ENCODE measurements around the gene GP5.
A peak's percentile ranks its signal among the peaks of the same experiment; 100 is the strongest.

Gene GP5

DNA sequence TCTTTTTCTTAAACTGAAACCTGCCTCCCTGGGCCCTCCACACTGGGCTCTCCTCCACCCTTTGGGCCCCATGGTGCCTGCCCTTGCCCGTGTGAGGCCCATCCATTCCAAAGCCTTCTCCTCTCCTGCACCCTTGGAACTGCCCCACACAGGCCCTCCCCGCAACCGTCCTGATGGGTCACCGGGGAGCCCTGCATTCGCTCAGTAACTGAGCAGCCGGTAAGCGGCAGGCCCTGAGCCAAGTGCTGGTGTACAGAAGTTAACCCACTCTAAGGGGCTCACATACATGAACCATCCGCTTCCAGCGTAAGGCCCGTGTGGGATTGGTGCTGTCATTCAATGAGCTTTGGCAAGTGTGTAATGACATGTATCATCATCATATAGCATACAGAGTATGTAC lies 24.1 kb downstream of the GP5 start:
- DNase-seq = no peak

DNA sequence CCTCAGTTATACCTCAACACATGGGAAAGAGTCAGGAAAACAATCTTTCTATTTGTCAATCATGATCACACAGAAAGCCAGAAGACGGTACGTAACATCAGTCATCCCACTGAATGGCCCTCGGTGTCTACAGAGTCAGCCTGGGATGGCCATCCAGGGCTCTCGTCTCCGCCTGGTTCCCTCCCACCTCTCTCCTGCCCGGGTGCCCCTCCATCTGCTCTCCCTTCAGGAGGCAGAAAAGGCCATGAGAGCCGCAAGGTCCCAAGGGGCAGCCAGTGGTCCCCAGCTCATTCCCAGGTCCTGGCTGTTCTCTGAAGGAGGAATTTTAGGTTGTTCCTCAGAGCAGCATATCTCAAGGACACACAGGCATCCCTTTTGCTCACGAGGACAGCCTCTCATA lies 25.2 kb downstream of the GP5 start:
- no peak for DNase-seq

DNA sequence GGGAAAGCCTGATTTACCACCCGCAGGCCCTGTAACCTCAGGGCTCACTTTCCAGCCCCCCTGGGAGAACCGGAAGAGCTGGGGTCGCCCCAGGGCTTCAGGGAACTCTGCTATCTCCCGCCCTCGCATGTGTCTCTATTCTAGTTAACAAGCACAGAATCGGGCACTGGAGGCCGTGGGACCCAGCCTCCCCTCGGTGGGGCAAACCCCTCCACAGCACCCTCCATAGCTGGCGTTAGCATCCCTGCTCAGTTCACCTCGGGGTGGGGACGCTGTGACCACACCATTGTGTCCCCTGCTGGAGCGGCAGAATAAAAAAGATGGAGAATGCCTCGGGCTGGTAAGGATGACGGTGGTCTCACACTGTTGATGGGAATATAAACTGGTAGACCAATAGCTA lies 26.0 kb downstream of the GP5 start:
- no peak for DNase-seq

DNA sequence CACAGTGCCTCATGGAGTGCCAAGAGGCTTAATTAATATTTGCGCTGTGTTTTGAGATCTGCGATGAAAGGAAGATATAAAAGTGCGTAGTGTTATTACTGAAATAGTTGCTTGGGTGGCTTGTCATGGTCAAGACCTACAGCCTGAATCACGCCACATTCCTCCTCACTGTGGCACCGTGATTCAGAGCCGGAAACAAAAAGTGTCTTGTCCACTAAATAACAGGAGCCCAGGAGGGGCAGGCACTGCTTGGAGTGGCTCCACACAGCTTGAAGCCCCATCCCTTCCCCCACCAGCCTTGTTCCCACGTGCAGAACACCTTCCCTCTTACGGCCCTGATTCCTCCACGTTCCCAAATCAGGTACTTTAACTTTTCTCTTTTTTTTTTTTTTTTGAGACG lies 28.3 kb downstream of the GP5 start:
- DNase-seq = no peak

DNA sequence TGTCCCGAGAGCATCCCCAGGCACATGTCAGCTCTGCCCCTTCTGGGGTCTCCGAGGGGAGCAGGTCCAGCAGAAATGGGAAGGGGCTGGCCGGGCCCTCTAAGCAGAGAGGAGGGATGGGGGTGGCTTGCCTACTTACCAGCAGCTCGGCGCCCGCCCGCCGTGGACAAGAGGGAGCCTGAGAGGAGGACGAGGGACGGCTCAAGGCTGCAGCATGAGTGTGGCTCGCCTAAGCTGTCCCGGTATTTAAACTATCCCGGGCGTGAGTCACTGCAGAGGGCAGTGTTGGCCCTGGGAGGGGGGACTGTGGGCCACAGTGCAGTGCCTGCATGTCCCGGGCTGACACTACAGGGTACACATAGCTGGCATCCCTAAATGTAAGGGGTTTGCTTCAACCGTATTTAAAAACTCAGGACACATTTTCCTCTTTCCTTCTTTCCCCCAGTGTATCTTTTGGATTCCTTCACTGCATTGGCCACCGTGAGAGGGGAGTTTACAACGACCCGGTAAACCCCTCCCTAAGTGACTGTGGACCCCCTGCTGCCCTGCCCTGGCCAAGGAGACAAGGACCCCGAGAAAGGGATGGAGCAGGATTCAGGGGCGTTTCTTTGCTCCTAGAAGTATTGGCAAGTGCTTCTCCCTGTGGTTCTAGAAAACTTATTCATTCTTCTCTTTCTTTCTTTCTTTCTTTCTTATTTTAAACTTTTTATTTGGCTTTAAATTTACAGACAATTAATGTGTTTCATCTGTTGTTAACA lies 29.4 kb downstream of the GP5 start, which contains the start of gene LRRC15:
Gene LRRC15, minus strand, starts transcription at position 222 of the 758 bp plus-strand sequence. CDS start 8,700 bp downstream, outside the sequence.
- no peak for DNase-seq

DNA sequence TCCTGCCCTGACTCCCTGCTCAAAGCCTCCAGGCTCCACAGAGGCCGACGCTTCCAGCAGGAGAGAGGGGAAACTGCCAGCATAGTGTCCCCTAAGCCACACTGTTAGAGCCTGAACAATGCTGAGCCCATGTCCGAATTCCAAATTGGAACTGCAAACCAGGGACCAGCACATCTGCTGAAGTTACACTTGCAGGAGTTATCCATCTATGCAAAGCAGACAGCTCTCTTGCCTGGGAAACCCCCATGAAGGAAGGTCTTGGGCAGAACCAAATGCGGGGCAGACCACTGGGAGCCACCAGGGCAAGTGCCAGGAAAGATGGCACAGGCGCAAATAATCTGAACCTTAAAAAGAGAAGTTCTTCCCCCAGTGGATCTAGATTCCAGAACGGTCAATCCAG lies 30.1 kb downstream of the GP5 start:
- no peak for DNase-seq

DNA sequence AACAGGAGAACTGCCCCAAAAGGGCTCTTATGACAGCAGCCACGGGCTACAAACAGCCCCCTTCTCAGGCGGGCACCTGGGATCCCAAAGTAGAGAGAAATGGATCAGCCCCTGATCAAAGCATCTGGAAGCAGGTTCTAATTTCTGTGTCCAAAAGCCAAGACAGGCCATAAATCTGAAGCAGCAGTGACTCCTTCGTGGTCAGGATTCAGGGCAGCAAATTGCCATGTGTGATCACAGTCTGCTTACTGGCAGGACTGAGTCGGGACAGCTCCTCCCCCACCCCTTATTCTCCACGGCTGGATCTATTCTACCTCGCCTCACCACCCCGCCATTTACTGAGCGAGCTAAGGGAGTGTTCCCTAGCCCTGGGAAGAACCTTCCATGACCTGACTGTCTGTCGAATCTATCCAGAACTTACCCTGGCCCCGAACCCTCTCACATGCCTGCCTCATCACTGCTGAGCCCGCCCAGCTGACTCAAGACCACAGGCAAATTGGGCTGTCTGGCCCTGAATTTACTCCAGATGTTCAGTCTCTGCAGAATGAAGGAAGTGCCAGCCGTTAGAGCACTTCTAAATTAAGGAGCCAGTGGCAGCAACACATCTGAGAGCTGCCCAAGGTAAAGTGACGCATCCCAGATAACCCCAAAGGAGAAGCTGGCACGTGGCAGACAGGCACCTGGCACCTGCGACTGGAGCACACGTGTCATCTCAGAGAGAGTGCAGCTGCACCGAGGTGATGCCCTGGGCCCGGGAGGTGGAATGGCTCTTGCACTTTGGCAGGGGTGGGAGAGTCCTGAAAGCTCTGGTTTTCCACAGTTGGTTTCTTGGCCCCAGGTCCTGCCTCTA lies 30.8 kb downstream of the GP5 start:
- DNase-seq = no peak

DNA sequence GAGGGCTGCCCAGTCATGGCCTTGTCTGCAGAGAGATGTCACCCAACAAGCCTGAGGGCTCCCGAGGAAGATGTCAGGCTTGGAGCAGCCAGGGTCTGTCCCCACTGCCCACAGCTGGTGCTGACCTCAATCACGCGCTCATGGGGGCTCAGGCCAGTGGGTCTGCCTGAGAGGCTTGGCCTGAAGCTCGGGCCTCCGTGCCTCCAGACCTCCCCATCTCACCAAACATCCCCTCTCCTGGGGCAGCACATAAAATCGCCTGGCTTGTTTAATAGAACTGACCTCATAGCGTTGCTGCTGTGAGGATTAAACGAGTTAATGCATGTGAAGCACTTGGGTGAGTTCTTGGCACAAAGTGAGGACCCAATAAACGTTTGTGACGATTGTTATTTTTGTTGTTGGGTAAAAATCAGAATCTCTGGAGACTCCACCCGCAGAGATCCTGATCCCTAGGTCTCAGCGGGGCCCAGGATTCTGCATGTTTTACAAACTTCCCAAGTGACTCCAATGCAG lies 33.0 kb downstream of the GP5 start:
- DNase-seq = no peak

DNA sequence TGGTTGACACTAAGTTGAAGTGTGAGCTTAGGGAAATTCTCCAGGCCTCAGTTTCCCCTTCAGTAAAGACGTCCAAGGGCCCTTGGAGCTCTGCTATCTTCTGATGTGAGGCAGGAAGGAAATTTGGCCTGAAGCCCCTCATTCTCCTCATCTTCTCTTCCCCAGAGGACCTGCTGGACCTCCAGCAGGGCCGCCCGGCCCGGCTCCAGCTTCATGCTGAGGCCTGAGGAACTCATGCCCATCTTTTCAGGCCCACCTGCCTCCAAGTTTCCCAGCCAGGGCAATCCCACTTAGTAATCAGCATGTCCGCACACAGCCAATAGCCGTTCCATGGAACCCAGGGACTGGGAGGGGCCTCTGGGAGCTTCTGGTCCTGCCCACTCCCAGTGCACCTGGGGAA lies 33.5 kb downstream of the GP5 start:
- DNase-seq = peak in 1 of 2 experiments; percentile 61

DNA sequence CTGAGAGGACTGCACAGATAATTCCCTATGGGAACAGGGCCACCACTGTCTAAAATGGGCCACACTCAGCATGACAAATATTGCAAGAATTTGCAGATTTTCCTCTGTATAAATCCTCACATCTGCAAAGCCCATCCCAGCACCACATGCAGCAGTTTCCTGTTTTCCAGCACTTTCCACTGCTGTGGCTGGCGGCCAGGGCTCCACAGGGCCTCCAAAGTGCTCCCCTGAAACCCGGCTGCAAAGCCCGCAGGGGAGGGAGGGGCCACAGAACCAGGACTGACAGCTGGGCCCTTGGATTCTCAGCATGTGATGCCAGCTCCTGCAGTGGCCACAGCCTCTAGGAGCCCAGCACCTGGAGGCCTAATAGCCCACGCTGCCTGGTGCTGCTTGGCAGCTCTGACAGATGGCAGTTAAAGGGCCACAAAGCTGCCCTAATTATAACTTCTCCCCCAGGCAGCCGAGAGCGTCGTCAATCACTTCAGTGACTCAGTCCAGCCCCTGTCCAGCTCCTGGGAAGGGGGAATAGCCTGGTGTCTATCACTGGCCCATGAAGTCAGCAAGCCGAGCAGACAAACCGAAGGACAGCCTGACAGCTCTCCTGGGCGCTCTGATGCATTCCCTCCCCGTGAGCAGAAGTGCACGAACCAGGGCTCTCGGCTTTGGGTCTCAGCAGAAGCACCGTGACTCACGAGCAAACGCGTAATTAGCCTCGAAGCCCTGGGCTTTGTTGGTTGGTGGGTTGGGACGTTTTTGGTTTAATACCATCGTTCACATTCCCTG lies 34.2 kb downstream of the GP5 start:
- peak; percentile 50 to 85 for DNase-seq

DNA sequence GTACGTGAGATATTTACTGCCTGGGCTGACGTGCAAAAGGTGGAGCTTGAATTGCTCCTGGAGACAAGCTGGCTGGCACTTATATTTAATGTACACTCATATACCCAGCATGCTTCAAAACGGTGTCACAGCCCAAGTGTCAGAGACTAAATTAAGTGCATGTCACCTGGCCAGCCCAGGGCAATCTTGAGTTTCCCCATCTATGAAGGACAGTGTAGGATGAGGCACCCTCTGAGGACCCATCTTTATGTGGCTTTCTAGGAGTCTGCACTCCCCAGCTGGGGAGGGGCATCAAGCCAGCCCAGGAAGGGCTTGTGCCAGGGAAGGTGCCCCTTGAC lies 34.8 kb downstream of the GP5 start:
- no peak for DNase-seq

DNA sequence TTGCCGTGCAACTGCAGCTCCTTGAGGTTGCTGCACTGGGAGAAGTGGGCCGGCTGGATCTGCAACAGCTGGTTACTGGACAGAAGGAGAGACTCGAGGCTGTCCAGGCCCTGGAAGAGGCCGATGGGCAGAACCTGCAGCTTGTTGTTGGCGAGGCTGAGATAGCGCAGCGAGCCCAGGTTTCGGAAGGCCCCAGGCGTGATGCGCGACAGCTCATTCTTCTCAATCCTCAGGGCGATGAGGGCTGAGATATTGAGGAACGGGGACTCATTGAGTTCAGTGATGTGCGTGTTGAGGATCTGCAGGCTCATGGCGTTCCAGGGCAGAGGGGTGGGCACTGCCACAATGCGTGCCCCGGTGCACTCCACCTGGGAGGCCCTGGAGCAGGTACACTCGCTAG lies 38.5 kb downstream of the GP5 start:
- no peak for DNase-seq

DNA sequence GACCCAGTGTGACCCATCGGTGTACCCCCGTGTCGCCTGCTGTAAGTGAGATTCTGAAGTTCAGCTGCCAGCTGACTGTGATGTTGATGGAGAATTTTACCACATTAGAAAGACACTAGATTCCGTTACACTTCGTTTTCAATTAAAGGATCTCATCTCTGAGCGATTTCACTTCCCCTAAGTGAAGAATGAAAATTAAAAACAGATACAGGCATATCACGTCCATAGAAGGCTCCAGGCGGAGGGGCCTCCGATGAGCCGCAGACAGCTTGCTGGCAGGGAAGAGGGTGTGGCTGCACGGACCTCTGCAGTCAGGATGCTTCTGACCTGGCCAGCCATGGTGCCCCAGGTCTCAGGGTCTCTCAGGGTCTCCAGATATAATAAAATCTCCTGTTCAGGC lies 41.4 kb downstream of the GP5 start:
- no peak for DNase-seq

DNA sequence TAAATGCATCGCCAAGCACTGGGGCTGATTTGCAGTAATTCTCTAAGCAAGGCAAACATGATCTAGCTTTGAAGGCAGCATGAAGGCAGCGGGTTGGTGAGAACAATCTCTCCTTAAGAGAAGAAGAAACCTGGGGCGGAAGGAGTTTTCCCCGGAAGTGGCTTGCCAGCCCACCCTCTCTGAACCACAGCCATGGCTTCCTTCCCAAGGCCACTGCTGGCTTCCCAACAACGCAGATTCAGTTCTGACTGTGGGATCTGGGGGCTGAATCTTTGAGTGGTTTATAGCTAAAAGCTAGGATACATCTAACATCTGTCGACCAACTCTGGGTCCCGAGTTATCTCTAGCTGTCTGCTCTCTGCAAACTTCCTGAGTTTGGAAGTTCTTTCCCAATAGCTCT lies 43.7 kb downstream of the GP5 start:
- no peak for DNase-seq

DNA sequence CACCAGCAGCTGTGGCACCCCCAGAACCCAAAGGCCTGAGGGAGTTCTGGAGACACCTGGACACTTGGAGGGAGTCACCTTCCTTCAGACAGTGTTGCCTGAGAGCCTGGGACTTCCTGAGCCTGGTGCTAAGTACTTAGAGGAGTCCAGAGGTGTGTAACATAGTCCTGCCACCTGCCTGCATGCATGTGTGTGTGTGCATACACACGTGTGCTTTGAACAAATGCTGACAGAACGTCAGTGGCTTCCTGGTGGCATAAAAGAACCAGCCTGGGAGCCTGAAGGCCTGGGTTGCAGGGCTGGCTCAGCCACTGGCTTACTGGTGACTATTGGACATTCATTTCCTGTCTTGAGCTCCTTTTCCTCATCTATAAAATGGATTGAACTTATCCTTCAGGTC lies 44.8 kb downstream of the GP5 start:
- no peak for DNase-seq

DNA sequence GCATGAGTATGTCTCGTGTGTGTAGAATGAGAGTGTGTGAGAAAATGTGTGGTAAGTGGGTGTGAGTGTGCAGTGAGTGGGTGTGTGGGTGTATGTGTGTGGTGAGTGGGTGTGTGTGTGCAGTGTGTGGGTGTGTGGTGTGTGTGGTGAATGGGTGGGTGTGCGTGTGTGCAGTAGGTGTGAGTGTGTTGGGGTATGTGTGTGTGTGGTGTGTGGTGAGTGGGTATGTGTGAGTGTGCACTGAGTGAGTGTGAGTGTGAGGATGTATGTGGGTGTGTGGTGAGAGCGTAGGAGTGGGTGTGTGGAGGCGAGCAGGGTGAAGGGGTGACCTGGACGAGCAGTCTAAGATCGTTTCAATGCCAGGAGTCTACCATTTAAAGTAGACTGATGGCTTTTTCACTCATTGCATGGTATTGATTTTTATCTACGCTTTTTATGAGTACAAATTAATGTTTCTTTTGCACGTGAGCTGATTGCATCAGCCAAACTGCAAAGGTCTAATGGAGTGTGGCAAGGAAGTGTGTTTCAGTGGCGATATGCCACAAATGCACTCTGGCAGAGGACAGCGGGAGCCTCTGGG lies 46.3 kb downstream of the GP5 start:
- no peak for DNase-seq

DNA sequence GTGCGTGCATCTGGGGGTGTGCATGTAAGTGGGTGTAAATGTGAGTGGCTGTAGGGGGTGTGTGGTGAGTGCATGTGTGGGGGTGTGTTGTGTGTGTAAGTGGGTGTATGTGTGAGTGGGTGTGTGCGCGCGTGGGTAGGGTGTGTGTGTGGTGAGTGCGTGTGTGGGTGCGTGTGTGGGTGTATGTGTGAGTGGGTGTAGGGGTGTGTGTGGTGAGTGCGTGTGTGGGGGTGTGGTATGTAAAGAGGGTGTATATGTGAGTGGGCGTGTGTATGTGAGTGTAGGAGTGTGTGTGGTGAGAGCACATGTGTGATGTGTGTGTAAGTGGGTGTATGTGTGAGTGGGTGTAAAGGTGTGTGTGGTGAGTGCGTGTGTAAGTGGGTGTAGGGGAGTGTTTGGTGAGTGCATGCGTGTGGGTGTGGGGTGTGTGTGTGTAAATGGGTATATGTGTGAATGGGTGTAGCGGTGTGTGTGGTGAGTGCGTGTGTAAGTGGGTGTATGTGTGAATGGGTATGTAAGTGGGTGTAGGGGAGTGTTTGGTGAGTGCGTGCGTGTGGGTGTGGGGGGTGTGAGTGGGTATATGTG lies 47.0 kb downstream of the GP5 start:
- DNase-seq = no peak

DNA sequence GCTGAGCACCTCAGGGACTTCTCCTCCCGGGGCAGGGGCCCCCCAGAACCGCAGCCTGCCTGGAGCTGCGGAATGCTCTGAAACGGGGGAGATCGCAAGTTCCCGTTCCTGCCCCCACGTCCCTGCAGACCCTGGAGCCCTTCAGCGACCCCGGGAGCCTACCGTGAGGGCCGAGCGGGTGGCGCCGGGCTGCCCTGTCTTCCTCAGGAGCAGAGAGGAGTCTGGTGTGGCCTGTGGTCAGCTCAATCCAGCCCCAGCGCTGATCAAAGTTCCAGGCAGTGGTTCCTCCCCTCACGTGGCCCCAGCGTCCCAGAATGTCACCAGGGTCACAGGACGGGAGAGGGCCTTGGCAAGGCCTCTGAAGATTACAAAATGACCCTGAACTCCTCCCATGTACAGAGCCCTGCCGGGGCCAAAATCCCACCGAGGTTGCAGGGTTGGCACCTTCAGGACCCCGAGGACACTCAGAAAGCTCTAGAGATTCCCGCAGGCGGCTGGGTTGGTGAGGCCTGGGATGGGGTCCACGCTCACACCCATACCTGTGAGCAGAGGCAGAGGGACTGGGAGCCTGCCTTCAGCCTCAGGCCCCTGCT lies 47.9 kb downstream of the GP5 start, which contains the start of gene CPN2:
Gene CPN2, minus strand, starts transcription at position 249 of the 593 bp plus-strand sequence. CDS start 8,626 bp downstream, outside the sequence.
- no peak for DNase-seq

DNA sequence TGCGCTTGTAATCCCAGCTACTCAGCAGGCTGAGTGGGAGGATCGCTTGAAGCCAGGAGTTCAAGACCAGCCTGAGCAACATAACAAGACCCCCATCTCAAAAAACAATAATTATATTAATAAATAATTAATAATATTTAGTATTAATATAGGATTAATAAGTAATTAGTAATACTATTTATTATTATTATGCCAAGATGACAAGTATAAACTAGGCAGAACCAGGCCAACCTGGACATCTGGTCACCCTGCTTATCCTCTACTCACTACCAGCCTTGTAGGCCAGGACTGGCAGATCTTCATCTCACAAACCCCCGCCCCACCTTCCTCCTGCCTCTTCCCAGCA lies 48.4 kb downstream of the GP5 start:
- DNase-seq = no peak

DNA sequence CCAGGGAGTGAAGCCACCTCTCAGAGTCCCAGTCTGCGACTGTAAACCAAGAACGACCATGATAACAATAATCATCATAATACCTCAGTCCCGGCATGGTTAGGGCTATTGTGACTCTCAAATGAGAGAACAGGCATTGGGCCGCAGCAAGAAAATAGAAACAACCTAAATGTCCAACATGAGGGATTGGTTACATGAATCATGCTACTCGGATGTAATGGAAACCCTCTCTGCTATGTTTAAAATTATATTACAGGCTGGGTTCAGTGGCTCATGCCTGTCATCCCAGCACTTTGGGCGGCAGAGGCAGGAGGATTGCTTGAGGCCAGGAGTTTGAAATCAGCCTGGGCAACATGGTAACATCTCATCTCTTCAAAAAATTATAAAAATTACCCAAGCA lies 50.7 kb downstream of the GP5 start:
- DNase-seq = no peak

DNA sequence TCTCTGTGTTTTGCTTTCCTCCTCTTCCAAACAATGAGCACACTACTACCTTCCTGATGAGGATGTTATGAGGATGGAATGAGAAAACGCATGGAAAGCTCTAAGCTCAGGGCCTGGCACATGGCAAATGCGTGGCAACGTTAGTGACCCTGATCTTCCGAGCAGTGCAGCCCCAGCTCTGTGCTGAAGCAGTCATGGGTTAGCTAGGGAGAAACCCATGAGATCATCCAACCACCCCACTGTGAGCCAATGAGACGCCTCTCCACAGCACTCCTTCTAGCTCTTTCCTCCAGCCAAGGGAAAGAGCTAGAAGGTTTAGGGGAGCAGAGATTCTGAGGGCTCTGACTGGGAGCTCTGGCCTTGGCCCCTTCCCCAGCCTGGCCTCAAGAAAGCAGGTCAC lies 52.4 kb downstream of the GP5 start:
- DNase-seq = no peak

DNA sequence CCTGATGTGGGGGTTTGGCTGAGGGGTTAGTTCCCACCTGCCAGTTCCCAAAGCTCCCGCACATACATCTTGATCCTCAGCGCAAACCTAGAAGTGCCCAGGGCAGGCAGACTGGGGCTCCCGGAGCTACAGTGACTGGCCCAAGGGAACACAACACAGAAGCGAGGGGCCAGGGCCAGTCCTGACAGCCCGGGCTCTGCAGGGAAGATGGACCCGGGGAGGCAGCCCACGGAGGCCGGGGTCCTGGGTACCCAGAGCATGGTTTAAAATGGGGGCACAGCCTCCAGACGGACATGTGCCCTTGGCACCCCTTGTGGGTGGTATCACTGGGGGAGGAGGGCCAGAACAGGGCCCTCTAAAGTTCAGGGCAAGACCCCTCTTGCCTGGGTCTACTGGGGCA lies 53.0 kb downstream of the GP5 start:
- DNase-seq = no peak
